ENCODE measurements around the gene TMCC3.

Gene TMCC3

GRCh38 chr12:94536040-94536965, 114.1 kb downstream of the TMCC3 start:
- POLR2A ChIA-PET (ENCODE audit: low non-redundant PET): interaction anchor here (0.5 kb wide), 1 partner anchor 115 kb away, joined by 9 read pairs; no protein-coding TSS in a partner anchor
- DNase-seq (ENCODE audit: low spot score): no peak
- no peak overlapping the region for H3K27ac ChIP-seq
- no peak for TF ChIP-seq CTCF (conservative IDR thresholded peaks at IDR 0.05; ENCODE audit: low read depth)
- CTCF ChIA-PET: interaction anchor here (0.5 to 1.2 kb wide), 2 partner anchors 227 to 271 kb away, joined by 3 read pairs; no protein-coding TSS in a partner anchor

- POLR2A ChIA-PET (ENCODE audit: low non-redundant PET): no interaction called here
- TF ChIP-seq CTCF (conservative IDR thresholded peaks at IDR 0.05; ENCODE audit: low read depth): no peak
- no peak overlapping the region for H3K27ac ChIP-seq
- CTCF ChIA-PET: interaction anchor here (0.5 to 1.6 kb wide), 2 partner anchors 270 to 401 kb away, joined by 3 to 4 read pairs; no protein-coding TSS in a partner anchor
- DNase-seq (ENCODE audit: low spot score): no peak
Observed at GRCh38 chr12:94535510-94535921, 114.8 kb downstream of the TMCC3 start.

- POLR2A ChIA-PET (ENCODE audit: low non-redundant PET): no interaction called here
- H3K27ac ChIP-seq: no peak overlapping the region
- CTCF ChIA-PET: interaction anchor here (0.6 to 1.6 kb wide), 4 partner anchors 12 to 400 kb away, joined by 3 to 4 read pairs (median 4); no protein-coding TSS in a partner anchor
- DNase-seq (ENCODE audit: low spot score): no peak
- TF ChIP-seq CTCF (conservative IDR thresholded peaks at IDR 0.05; ENCODE audit: low read depth): no peak
Observed at GRCh38 chr12:94534774-94535509, 115.4 kb downstream of the TMCC3 start.

GRCh38 chr12:94534278-94534677, 116.1 kb downstream of the TMCC3 start:
- ChIA-PET CTCF (interaction anchor here (0.6 to 1.6 kb wide), 4 partner anchors 11 to 432 kb away, joined by 3 to 4 read pairs (median 4); no protein-coding TSS in a partner anchor), POLR2A (ENCODE audit: low non-redundant PET) (no interaction called here)
- DNase-seq (ENCODE audit: low spot score): no peak
- H3K27ac ChIP-seq: no peak overlapping the region
- TF ChIP-seq CTCF (conservative IDR thresholded peaks at IDR 0.05; ENCODE audit: low read depth): no peak

GRCh38 chr12:94532490-94533422, 117.6 kb downstream of the TMCC3 start:
- peak; percentile 63 for TF ChIP-seq CTCF (conservative IDR thresholded peaks at IDR 0.05; ENCODE audit: low read depth)
- no peak overlapping the region for H3K27ac ChIP-seq
- POLR2A ChIA-PET (ENCODE audit: low non-redundant PET): no interaction called here
- DNase-seq (ENCODE audit: low spot score): peak; percentile 63
- CTCF ChIA-PET: interaction anchor here (0.7 kb wide), 1 partner anchor 18 kb away, joined by 3 read pairs; no protein-coding TSS in a partner anchor
